ENCODE data around the gene TUBA1B. TPM values are rescaled to one million over a fixed set of nuclear protein-coding genes. Genes with fewer than 3 reads are reported as not detected.

The TUBA1B gene
- total and polyA plus RNA-seq, 2 of the 13 experiments (the other 11 are each of a cell fraction or from before 2014, with no cell fraction given), result 1,275 to 1,353 TPM

DNA sequence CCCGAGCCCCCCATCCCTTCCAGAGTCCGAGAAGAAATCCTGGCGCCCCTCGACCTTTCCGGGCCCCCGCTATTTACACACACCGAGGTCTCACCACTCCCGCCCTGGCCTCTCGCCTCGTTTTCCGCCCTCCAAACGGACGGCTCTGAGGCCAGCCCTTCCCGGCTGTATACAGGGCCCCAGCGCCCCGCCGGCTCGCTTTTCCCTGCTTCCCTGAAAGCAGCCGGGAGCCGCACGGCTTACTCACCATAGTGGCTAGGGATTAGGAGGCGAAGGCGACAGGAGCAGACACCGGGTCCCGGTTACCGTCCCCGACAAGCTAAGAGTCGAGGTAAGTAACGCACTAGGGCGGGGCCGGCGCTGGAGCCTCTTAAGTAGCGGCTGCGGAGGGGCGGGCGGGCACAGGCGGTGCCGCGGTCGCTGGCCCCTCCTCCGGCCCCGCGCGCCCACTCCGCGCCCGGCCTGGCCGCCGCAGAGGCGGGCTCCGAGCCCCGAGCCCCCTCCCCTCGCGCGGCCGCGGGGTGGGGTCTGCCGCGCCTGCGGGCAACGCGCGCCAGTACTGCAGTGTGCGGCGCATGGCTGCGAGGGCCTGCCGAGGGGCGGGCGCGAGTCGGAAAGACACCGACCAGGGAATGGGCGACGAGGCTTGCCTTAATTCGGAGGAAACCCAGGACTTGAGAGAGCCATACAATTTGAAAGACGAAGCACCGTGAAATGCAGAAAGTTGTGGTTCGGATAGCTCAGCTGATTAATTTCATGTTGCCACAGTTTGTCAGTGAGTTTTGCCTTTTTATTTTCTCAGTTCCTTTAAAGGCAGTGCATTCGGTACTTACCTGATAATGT lies at the start of gene TUBA1B (continued):
- TF ChIP-seq PRMT3 (CRISPR knock-in tag; IDR thresholded peaks at IDR 0.05; ENCODE audit: borderline replicate concordance, low read depth) (peak; percentile 27), ZNF256 (CRISPR knock-in tag; conservative IDR thresholded peaks at IDR 0.05) (peak; percentile 15; the same call in 1 of the 2 replicates), ARNT (IDR thresholded peaks at IDR 0.05) (no peak), ZNF274 (CRISPR knock-in tag; IDR thresholded peaks at IDR 0.05) (no peak), TBX2 (CRISPR knock-in tag; IDR thresholded peaks at IDR 0.05; ENCODE audit: borderline replicate concordance) (no peak), REXO4 (CRISPR knock-in tag; IDR thresholded peaks at IDR 0.05; ENCODE audit: borderline replicate concordance) (0 out of 2 replicates have a peak, but pooled peaks have one; percentile 41), SRF (IDR thresholded peaks at IDR 0.05; ENCODE audit: low read depth, low read length) (no peak), NFE2 (CRISPR knock-in tag; IDR thresholded peaks at IDR 0.05) (no peak), ZNF468 (CRISPR knock-in tag; IDR thresholded peaks at IDR 0.05) (no peak), ZSCAN29 (CRISPR knock-in tag; conservative IDR thresholded peaks at IDR 0.05) (no peak; the same call in 1 of the 2 replicates), MTF1 (CRISPR knock-in tag; IDR thresholded peaks at IDR 0.05) (no peak), ZKSCAN8 (CRISPR knock-in tag; IDR thresholded peaks at IDR 0.05; ENCODE audit: borderline replicate concordance) (no peak), ZNF446 (CRISPR knock-in tag; IDR thresholded peaks at IDR 0.05) (peak; percentile 3; the same call in 1 of the 2 replicates), SP4 (CRISPR knock-in tag; IDR thresholded peaks at IDR 0.05) (peak; percentile 79), FOXK2 (IDR thresholded peaks at IDR 0.05) (no peak)
- TF ChIP-seq, protein P1, sequence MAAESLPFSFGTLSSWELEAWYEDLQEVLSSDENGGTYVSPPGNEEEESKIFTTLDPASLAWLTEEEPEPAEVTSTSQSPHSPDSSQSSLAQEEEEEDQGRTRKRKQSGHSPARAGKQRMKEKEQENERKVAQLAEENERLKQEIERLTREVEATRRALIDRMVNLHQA (CRISPR knock-in tag; IDR thresholded peaks at IDR 0.05), result no peak
- TF ChIP-seq, protein P2, sequence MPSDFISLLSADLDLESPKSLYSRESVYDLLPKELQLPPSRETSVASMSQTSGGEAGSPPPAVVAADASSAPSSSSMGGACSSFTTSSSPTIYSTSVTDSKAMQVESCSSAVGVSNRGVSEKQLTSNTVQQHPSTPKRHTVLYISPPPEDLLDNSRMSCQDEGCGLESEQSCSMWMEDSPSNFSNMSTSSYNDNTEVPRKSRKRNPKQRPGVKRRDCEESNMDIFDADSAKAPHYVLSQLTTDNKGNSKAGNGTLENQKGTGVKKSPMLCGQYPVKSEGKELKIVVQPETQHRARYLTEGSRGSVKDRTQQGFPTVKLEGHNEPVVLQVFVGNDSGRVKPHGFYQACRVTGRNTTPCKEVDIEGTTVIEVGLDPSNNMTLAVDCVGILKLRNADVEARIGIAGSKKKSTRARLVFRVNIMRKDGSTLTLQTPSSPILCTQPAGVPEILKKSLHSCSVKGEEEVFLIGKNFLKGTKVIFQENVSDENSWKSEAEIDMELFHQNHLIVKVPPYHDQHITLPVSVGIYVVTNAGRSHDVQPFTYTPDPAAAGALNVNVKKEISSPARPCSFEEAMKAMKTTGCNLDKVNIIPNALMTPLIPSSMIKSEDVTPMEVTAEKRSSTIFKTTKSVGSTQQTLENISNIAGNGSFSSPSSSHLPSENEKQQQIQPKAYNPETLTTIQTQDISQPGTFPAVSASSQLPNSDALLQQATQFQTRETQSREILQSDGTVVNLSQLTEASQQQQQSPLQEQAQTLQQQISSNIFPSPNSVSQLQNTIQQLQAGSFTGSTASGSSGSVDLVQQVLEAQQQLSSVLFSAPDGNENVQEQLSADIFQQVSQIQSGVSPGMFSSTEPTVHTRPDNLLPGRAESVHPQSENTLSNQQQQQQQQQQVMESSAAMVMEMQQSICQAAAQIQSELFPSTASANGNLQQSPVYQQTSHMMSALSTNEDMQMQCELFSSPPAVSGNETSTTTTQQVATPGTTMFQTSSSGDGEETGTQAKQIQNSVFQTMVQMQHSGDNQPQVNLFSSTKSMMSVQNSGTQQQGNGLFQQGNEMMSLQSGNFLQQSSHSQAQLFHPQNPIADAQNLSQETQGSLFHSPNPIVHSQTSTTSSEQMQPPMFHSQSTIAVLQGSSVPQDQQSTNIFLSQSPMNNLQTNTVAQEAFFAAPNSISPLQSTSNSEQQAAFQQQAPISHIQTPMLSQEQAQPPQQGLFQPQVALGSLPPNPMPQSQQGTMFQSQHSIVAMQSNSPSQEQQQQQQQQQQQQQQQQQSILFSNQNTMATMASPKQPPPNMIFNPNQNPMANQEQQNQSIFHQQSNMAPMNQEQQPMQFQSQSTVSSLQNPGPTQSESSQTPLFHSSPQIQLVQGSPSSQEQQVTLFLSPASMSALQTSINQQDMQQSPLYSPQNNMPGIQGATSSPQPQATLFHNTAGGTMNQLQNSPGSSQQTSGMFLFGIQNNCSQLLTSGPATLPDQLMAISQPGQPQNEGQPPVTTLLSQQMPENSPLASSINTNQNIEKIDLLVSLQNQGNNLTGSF (CRISPR knock-in tag; IDR thresholded peaks at IDR 0.05), result peak; percentile 62; the same call in 1 of the 2 replicates
- TF ChIP-seq, protein P3, sequence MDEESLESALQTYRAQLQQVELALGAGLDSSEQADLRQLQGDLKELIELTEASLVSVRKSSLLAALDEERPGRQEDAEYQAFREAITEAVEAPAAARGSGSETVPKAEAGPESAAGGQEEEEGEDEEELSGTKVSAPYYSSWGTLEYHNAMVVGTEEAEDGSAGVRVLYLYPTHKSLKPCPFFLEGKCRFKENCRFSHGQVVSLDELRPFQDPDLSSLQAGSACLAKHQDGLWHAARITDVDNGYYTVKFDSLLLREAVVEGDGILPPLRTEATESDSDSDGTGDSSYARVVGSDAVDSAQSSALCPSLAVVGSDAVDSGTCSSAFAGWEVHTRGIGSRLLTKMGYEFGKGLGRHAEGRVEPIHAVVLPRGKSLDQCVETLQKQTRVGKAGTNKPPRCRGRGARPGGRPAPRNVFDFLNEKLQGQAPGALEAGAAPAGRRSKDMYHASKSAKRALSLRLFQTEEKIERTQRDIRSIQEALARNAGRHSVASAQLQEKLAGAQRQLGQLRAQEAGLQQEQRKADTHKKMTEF (CRISPR knock-in tag; IDR thresholded peaks at IDR 0.05), result no peak
- TF ChIP-seq, protein P4, sequence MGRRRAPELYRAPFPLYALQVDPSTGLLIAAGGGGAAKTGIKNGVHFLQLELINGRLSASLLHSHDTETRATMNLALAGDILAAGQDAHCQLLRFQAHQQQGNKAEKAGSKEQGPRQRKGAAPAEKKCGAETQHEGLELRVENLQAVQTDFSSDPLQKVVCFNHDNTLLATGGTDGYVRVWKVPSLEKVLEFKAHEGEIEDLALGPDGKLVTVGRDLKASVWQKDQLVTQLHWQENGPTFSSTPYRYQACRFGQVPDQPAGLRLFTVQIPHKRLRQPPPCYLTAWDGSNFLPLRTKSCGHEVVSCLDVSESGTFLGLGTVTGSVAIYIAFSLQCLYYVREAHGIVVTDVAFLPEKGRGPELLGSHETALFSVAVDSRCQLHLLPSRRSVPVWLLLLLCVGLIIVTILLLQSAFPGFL (CRISPR knock-in tag; IDR thresholded peaks at IDR 0.05), result no peak
